ENCODE data around the gene EPHB2. TPM values are rescaled to one million over a fixed set of nuclear protein-coding genes. Genes with fewer than 3 reads are reported as not detected.

EPHB2 gene
- total RNA-seq, 1 donor from 2014 or later, result 3.9 TPM

GRCh38 chr1:22780696-22781095 lies 70.1 kb downstream of the EPHB2 start:
- TF ChIP-seq POLR2A (IDR thresholded peaks at IDR 0.05) (no peak), POLR2AphosphoS5 (IDR thresholded peaks at IDR 0.05; ENCODE audit: insufficient read depth in 1 of 2, low read depth in 1 of 2) (no peak)
- TF ChIP-seq, protein P1, sequence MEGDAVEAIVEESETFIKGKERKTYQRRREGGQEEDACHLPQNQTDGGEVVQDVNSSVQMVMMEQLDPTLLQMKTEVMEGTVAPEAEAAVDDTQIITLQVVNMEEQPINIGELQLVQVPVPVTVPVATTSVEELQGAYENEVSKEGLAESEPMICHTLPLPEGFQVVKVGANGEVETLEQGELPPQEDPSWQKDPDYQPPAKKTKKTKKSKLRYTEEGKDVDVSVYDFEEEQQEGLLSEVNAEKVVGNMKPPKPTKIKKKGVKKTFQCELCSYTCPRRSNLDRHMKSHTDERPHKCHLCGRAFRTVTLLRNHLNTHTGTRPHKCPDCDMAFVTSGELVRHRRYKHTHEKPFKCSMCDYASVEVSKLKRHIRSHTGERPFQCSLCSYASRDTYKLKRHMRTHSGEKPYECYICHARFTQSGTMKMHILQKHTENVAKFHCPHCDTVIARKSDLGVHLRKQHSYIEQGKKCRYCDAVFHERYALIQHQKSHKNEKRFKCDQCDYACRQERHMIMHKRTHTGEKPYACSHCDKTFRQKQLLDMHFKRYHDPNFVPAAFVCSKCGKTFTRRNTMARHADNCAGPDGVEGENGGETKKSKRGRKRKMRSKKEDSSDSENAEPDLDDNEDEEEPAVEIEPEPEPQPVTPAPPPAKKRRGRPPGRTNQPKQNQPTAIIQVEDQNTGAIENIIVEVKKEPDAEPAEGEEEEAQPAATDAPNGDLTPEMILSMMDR (IDR thresholded peaks at IDR 0.05), result no peak
- intact Hi-C loops (cut with DNase I), result no loop called here
- Histone ChIP-seq H3K4me3 (no peak overlapping the region), H3K4me1 (peaks cover 6% of the 10 kb centered on the region), H3K9me3 (no peaks in the 10 kb centered on the region), H3K27me3 (no peaks in the 10 kb centered on the region), H3K27ac (no peak overlapping the region), H3K36me3 (no peaks in the 10 kb centered on the region)
- no peak for DNase-seq (ENCODE audit: extremely low spot score in 2 of 2)

DNA sequence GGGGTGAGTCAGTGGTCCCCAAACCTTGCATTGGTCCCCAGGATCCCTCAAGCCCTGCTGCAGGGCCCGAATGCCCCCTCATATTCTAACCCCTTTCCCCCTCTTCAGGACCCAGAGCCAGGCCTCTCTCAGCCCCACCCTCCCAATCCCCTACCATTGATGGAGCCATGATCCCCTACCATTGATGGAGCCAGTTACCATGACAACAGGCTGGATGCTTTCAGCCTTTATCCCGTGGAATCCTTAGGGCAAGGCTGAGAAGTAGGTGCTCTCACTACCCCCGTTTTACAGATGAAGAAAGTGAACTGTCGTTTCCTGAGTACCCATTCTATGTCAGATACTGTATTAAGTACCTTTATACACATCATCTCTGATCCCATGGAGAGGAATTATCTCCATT lies 70.8 kb downstream of the EPHB2 start:
- Histone ChIP-seq H3K4me3 (no peak overlapping the region), H3K9me3 (no peaks in the 10 kb centered on the region), H3K36me3 (no peaks in the 10 kb centered on the region), H3K27me3 (no peaks in the 10 kb centered on the region), H3K27ac (no peak overlapping the region), H3K4me1 (peaks cover 6% of the 10 kb centered on the region)
- DNase-seq (ENCODE audit: extremely low spot score in 2 of 2), result no peak
- intact Hi-C loops (cut with DNase I), result no loop called here
- TF ChIP-seq POLR2AphosphoS5 (IDR thresholded peaks at IDR 0.05; ENCODE audit: insufficient read depth in 1 of 2, low read depth in 1 of 2), result no peak
- TF ChIP-seq POLR2A (IDR thresholded peaks at IDR 0.05), result no peak
- TF ChIP-seq, protein P1 (IDR thresholded peaks at IDR 0.05), result no peak

DNA sequence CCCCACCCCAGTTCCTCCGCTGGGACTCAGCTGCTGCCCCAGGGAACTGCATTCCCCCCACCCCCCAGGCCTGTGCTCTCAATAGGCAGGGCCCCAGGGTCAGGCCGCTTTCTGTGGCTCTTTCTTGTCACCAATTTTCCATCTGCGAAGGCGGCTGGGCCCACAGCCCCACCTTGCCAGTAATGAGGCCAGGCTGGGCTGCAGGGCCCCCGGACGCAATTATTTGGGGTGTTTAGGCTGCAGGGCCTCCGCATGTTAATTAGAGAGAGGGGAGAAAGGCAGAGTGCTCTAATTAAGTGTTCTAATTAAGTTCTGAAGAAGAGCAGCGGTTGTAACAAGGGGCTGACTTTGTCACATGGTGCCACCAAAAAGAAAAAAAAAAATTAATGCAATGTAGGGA lies 71.8 kb downstream of the EPHB2 start:
- H3K9me3 ChIP-seq, result no peaks in the 10 kb centered on the region
- peaks cover 6% of the 10 kb centered on the region for H3K4me1 ChIP-seq
- no peak for DNase-seq (ENCODE audit: extremely low spot score in 2 of 2)
- TF ChIP-seq POLR2AphosphoS5 (IDR thresholded peaks at IDR 0.05; ENCODE audit: insufficient read depth in 1 of 2, low read depth in 1 of 2), result no peak
- TF ChIP-seq POLR2A (IDR thresholded peaks at IDR 0.05), result no peak
- TF ChIP-seq, protein P1 (IDR thresholded peaks at IDR 0.05), result no peak
- no peaks in the 10 kb centered on the region for H3K36me3 ChIP-seq
- H3K27me3 ChIP-seq, result no peaks in the 10 kb centered on the region
- no peak overlapping the region for H3K27ac ChIP-seq
- intact Hi-C loops (cut with DNase I), result no loop called here
- H3K4me3 ChIP-seq, result no peak overlapping the region

- H3K9me3 ChIP-seq, result no peaks in the 10 kb centered on the region
- TF ChIP-seq POLR2A (IDR thresholded peaks at IDR 0.05) (no peak), POLR2AphosphoS5 (IDR thresholded peaks at IDR 0.05; ENCODE audit: insufficient read depth in 1 of 2, low read depth in 1 of 2) (no peak)
- TF ChIP-seq, protein P1 (IDR thresholded peaks at IDR 0.05), result no peak
- H3K27me3 ChIP-seq, result no peaks in the 10 kb centered on the region
- intact Hi-C loops (cut with DNase I), result no loop called here
- no peak overlapping the region for H3K4me3 ChIP-seq
- H3K36me3 ChIP-seq, result no peaks in the 10 kb centered on the region
- DNase-seq (ENCODE audit: extremely low spot score in 2 of 2), result no peak
- peaks cover 4% of the 10 kb centered on the region for H3K4me1 ChIP-seq
- H3K27ac ChIP-seq, result no peak overlapping the region
Observed at GRCh38 chr1:22784317-22784716, 73.7 kb downstream of the EPHB2 start.

DNA sequence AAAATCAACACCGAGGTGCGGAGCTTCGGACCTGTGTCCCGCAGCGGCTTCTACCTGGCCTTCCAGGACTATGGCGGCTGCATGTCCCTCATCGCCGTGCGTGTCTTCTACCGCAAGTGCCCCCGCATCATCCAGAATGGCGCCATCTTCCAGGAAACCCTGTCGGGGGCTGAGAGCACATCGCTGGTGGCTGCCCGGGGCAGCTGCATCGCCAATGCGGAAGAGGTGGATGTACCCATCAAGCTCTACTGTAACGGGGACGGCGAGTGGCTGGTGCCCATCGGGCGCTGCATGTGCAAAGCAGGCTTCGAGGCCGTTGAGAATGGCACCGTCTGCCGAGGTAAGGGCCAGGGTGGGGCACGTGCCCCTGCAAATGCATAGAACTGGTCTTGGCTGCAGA lies 74.1 kb downstream of the EPHB2 start:
- Histone ChIP-seq H3K36me3 (no peaks in the 10 kb centered on the region), H3K27me3 (no peaks in the 10 kb centered on the region), H3K4me3 (no peak overlapping the region), H3K27ac (no peak overlapping the region), H3K4me1 (peaks cover 4% of the 10 kb centered on the region), H3K9me3 (no peaks in the 10 kb centered on the region)
- no peak for DNase-seq (ENCODE audit: extremely low spot score in 2 of 2)
- intact Hi-C loops (cut with DNase I), result no loop called here
- TF ChIP-seq POLR2A (IDR thresholded peaks at IDR 0.05), result no peak
- TF ChIP-seq POLR2AphosphoS5 (IDR thresholded peaks at IDR 0.05; ENCODE audit: insufficient read depth in 1 of 2, low read depth in 1 of 2), result no peak
- TF ChIP-seq, protein P1 (IDR thresholded peaks at IDR 0.05), result no peak

Data from vagina (tissue), 2 donors.